Stimulated activated CD4-positive, alpha-beta T cell treated with anti-CD3 and anti-CD28 coated beads, Interleukin-1b, Interleukin-23, amount 100 ng/mL, for 1 hour (primary cell): Measurements from ENCODE around the gene FNDC11.
"Not testable (repeated sequence)": the region's sequence is repeated elsewhere in the genome, so short reads cannot be mapped to it uniquely, and the experiment has no call there.

Source experiments
- DNase-seq, 2 donors: peaks; one replicate each; pipeline ENCODE4 v3.0.0-alpha.2; 2020; ENCODE audit warnings: low read depth in 2 of 2

The FNDC11 gene

GRCh38 chr20:63566395-63567135, 12.6 kb downstream of the FNDC11 start:
- no peak for DNase-seq

- no peak for DNase-seq
These were observed 13.1 kb downstream of the FNDC11 start for GRCh38 chr20:63567136-63567385.

- no peak for DNase-seq
These were observed 13.6 kb downstream of the FNDC11 start for GRCh38 chr20:63567386-63568169.

GRCh38 chr20:63568170-63568981, 14.4 kb downstream of the FNDC11 start:
- no peak for DNase-seq

DNA sequence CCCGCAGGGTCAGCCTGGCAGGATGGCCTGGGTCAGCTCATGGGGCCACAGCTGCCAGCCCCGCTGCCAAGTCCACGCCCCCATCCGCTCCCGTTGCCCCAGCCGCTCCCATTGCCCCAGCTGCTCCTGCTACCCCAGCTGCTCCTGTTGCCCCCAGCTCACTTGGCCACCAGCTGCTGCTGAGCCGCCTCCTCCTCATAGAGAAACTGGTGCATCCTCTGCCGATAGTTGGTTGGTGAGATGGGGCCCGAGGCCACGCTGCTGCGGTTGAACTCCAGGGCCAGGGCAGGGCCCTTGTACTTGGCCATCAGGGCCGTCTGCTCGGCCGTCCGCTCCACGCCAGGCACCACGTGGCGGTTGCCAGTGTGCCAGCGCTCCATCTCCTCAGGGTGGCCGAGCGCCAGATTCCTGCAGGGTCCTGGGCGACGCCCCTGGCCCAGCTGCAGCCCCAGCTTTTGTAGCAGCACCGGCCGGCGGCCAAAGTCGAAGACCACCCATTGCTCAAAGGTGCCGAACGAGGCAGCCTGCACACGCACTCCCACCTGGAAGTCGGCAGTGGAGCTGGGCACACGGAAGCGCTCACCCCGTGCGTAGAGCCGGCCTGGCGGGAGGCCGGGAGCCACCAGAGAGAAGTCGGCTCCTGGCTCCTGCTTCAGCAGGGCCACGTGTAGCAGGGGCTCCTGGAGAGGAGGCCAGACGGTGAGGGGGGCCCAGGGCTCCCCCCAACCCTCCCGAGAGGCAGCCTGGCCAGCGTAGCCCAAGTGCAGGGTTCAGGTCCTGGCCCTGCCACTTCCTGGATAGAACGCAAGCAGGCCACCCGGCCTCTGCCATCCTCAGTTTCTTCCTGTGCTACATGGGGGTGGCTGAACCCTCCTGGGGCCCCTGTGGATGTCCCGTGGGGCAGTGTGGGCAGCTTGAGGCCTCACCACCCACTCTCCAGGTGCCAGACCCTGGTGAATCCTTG, 15.3 kb downstream of the FNDC11 start:
- no peak for DNase-seq

DNA sequence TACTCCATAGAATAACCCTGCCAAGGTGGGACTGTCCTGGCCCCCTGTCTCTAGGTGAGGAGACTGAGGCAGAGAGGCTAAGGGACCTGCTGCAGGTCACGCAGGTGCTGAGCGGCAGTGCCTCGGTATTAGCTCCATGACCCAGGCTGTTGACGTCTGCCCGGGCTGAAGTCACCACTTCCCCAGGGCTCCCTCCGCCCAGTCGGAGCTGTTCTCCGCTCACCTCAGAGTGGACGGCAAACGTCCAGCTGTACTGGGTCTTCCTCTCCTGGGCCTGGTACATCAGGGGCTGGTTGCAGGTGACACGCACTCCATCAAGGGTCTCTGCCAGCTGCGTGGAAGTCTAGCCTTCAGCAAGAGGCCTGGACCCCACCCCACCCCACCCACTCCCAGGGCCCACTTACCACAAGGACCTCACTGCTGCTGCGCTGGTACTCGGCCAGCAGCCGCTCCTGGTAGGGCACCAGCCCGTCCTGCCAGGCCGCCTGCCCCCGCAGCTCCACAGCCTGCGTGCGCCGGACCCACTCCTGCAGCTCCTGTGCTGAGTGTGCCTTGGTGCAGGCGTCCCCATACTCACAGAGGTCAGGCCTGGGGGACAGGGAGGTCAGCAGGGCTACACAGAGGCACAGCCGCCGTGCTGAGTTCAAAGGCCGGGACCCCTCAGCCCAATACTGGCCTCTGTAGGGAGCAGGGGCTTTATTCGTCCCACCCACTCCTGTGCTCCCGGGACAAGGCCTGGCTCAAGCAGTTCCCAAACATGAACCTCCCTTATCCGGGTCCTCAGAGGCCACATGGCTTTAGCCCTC, 16.5 kb downstream of the FNDC11 start:
- no peak for DNase-seq

DNA sequence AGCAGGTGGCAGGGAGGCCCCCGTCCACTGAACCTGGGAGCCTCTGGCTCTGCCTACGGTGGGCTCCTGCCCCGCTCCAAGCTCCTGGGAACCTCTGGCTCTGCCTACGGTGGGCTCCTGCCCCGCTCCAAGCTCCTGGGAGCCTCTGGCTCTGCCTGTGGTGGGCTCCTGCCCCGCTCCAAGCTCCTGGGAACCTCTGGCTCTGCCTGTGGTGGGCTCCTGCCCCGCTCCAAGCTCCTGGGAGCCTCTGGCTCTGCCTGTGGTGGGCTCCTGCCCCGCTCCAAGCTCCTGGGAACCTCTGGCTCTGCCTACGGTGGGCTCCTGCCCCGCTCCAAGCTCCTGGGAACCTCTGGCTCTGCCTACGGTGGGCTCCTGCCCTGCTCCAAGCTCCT, 17.1 kb downstream of the FNDC11 start:
- DNase-seq: not testable (repeated sequence)

- no peak for DNase-seq
These were observed 18.3 kb downstream of the FNDC11 start for GRCh38 chr20:63572071-63572787.

- DNase-seq: no peak
These were observed 19.1 kb downstream of the FNDC11 start for GRCh38 chr20:63572788-63573646.

GRCh38 chr20:63573647-63574131, 19.7 kb downstream of the FNDC11 start:
- no peak for DNase-seq

GRCh38 chr20:63574156-63574828, 20.3 kb downstream of the FNDC11 start, which contains the start of gene HELZ2:
Gene HELZ2, minus strand, starts transcription at chr20:63574239. Its CDS starts 1,854 bp downstream, at chr20:63572385.
- peak in 1 of 2 donors; percentile 48 for DNase-seq

GRCh38 chr20:63574829-63575743, 21.1 kb downstream of the FNDC11 start:
- DNase-seq: no peak

GRCh38 chr20:63576311-63576710, 22.4 kb downstream of the FNDC11 start:
- no peak for DNase-seq

DNA sequence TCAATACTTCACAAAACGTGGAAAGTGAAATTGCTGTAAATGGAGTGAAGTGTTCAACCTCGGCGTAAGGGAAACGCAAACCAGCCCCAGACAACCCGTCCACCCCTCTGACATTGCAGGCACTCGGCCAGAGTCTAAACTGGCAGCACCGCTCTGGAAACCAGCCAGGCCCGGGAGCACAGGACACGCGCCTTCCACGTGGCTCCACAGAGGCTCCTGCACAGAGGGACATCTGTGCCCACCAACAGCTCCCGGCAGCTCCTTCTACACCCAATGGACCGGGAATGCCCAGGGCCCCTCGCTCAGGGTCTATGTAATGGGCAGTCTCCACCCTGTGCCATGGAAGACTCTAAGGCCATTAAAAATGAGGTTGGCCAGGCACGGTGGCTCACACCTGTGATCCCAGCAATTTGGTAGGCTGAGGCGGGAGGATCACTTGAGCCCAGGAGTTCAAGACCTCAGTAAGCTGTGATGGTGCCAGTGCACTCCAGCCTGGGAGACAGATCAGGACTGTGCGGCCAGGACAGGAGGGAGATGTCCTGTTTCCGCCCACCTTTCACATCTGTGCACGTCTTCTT, 23.4 kb downstream of the FNDC11 start:
- no peak for DNase-seq

GRCh38 chr20:63578224-63579016, 24.5 kb downstream of the FNDC11 start:
- DNase-seq: no peak
